Measurements from ENCODE around the gene ATP6V1E1. TPM values are rescaled to one million over a fixed set of nuclear protein-coding genes. Genes with fewer than 3 reads are reported as not detected.

Gene ATP6V1E1
- total RNA-seq, 2 donors from 2014 or later, result 129 to 144 TPM

GRCh38 chr22:17607891-17608521 lies 20.5 kb downstream of the ATP6V1E1 start:
- no peak for DNase-seq
- no peaks in the 10 kb centered on the region for H3K27me3 ChIP-seq (ENCODE audit: control insufficient read depth, insufficient read depth, low read length, poor library complexity, severe bottlenecking)
- WGBS, 2 experiments (ENCODE audit: insufficient coverage in 1 of 2, insufficient read length in 1 of 2), result 94 to 100% methylated on average over 2 to 4 of the region's 4 CpGs
- Mint-ChIP-seq H3K27ac (no peak overlapping the region), H3K27me3 (ENCODE audit: insufficient read depth) (no peaks in the 10 kb centered on the region), H3K9me3 (no peaks in the 10 kb centered on the region), H3K4me1 (peaks cover 6% of the 10 kb centered on the region), H3K4me3 (no peak overlapping the region), H3K36me3 (ENCODE audit: low read depth) (peaks cover 49% of the 10 kb centered on the region)
- H3K9me3 ChIP-seq (ENCODE audit: control insufficient read depth, low read length), result no peaks in the 10 kb centered on the region
- H3K27ac ChIP-seq (ENCODE audit: low read depth, low read length), result no peak overlapping the region
- no peaks in the 10 kb centered on the region for H3K4me1 ChIP-seq (ENCODE audit: control insufficient read depth, insufficient read depth, low read length)
- no peak overlapping the region for H3K9ac ChIP-seq (ENCODE audit: extremely low read depth, low read length, poor library complexity, severe bottlenecking)
- H3K36me3 ChIP-seq (ENCODE audit: control insufficient read depth, insufficient read depth, low read length), result peaks cover 80% of the 10 kb centered on the region
- no peak overlapping the region for H3K4me3 ChIP-seq (ENCODE audit: low read length)
- no peak for TF ChIP-seq CTCF (conservative IDR thresholded peaks at IDR 0.05)

- H3K36me3 Mint-ChIP-seq (ENCODE audit: low read depth), result peaks cover 43% of the 10 kb centered on the region
- no peaks in the 10 kb centered on the region for H3K4me1 ChIP-seq (ENCODE audit: control insufficient read depth, insufficient read depth, low read length)
- H3K36me3 ChIP-seq (ENCODE audit: control insufficient read depth, insufficient read depth, low read length), result peaks cover 77% of the 10 kb centered on the region
- no peak overlapping the region for H3K9ac ChIP-seq (ENCODE audit: extremely low read depth, low read length, poor library complexity, severe bottlenecking)
- no peaks in the 10 kb centered on the region for H3K27me3 Mint-ChIP-seq (ENCODE audit: insufficient read depth)
- no peaks in the 10 kb centered on the region for H3K9me3 ChIP-seq (ENCODE audit: control insufficient read depth, low read length)
- H3K27me3 ChIP-seq (ENCODE audit: control insufficient read depth, insufficient read depth, low read length, poor library complexity, severe bottlenecking), result no peaks in the 10 kb centered on the region
- 96 to 97% methylated on average over 5 of the region's 5 CpGs for WGBS, 2 experiments (ENCODE audit: insufficient coverage in 1 of 2, insufficient read length in 1 of 2)
- no peak overlapping the region for H3K27ac ChIP-seq (ENCODE audit: low read depth, low read length)
- H3K4me1 Mint-ChIP-seq, result peaks cover 4% of the 10 kb centered on the region
- H3K4me3 ChIP-seq (ENCODE audit: low read length), result no peak overlapping the region
- no peak overlapping the region for H3K4me3 Mint-ChIP-seq
- no peak for DNase-seq
- H3K9me3 Mint-ChIP-seq, result no peaks in the 10 kb centered on the region
- no peak for TF ChIP-seq CTCF (conservative IDR thresholded peaks at IDR 0.05)
- H3K27ac Mint-ChIP-seq, result no peak overlapping the region
Observed at GRCh38 chr22:17606496-17606895, 22.1 kb downstream of the ATP6V1E1 start.

GRCh38 chr22:17603668-17604067 lies 24.9 kb downstream of the ATP6V1E1 start:
- no peak overlapping the region for H3K4me3 ChIP-seq (ENCODE audit: low read length)
- no peak overlapping the region for H3K4me3 Mint-ChIP-seq
- no peaks in the 10 kb centered on the region for H3K9me3 Mint-ChIP-seq
- H3K27ac ChIP-seq (ENCODE audit: low read depth, low read length), result no peak overlapping the region
- no peak for DNase-seq
- no peak overlapping the region for H3K9ac ChIP-seq (ENCODE audit: extremely low read depth, low read length, poor library complexity, severe bottlenecking)
- no peaks in the 10 kb centered on the region for H3K27me3 Mint-ChIP-seq (ENCODE audit: insufficient read depth)
- WGBS, 2 experiments (ENCODE audit: insufficient coverage in 1 of 2, insufficient read length in 1 of 2), result 96 to 100% methylated on average over 4 of the region's 4 CpGs
- H3K36me3 Mint-ChIP-seq (ENCODE audit: low read depth), result peaks cover 49% of the 10 kb centered on the region
- no peaks in the 10 kb centered on the region for H3K9me3 ChIP-seq (ENCODE audit: control insufficient read depth, low read length)
- H3K27me3 ChIP-seq (ENCODE audit: control insufficient read depth, insufficient read depth, low read length, poor library complexity, severe bottlenecking), result no peaks in the 10 kb centered on the region
- H3K27ac Mint-ChIP-seq, result peak overlapping the region; percentile 36
- H3K4me1 ChIP-seq (ENCODE audit: control insufficient read depth, insufficient read depth, low read length), result no peaks in the 10 kb centered on the region
- no peak for TF ChIP-seq CTCF (conservative IDR thresholded peaks at IDR 0.05)
- H3K36me3 ChIP-seq (ENCODE audit: control insufficient read depth, insufficient read depth, low read length), result peaks cover 80% of the 10 kb centered on the region
- H3K4me1 Mint-ChIP-seq, result no peaks in the 10 kb centered on the region

Data from endodermal cell (in vitro differentiated cells).